Mesothelial cell of epicardium (in vitro differentiated cells): ENCODE measurements around the gene CCDC138. TPM values are rescaled to one million over a fixed set of nuclear protein-coding genes. Genes with fewer than 3 reads are reported as not detected.

Experiments
- DNase-seq, 2 experiments: peaks; one replicate each; pipeline ENCODE4 v3.0.0; 2021; ENCODE audit warnings: low spot score in 2 of 2; ENCODE audit not compliant: unreplicated experiment in 2 of 2
- H3K27ac Mint-ChIP-seq: 2 replicates; pipeline ENCODE4 v1.8.0; 2021; ENCODE audit warnings: mixed read lengths
- H3K27me3 Mint-ChIP-seq: 2 replicates; pipeline ENCODE4 v1.8.0; 2021; ENCODE audit warnings: low read depth, mixed read lengths
- H3K36me3 Mint-ChIP-seq: 2 replicates; pipeline ENCODE4 v1.8.0; 2021; ENCODE audit warnings: mixed read lengths
- H3K4me1 Mint-ChIP-seq: 2 replicates; pipeline ENCODE4 v1.8.0; 2021; ENCODE audit warnings: mixed read lengths
- H3K4me3 Mint-ChIP-seq: 2 replicates; pipeline ENCODE4 v1.8.0; 2021; ENCODE audit warnings: mild to moderate bottlenecking, moderate library complexity, mixed read lengths
- H3K9me3 Mint-ChIP-seq: 2 replicates; pipeline ENCODE4 v1.8.0; 2021; ENCODE audit warnings: mixed read lengths
- total RNA-seq: library from RNA; stranded (reverse); gene quantifications from 3 replicates; pipeline ENCODE4 v1.2.1, GENCODE V29; 2021
- TF ChIP-seq, protein P1 (sequence below): fragments of 200-600 bp; sonication (generic); IDR thresholded peaks from one replicate; pipeline ENCODE4 v1.5.0; 2021; ENCODE audit warnings: antibody characterized with exemption; ENCODE audit not compliant: unreplicated experiment

CCDC138 gene
- total RNA-seq, 1 donor from 2014 or later, result 22.6 TPM

DNA sequence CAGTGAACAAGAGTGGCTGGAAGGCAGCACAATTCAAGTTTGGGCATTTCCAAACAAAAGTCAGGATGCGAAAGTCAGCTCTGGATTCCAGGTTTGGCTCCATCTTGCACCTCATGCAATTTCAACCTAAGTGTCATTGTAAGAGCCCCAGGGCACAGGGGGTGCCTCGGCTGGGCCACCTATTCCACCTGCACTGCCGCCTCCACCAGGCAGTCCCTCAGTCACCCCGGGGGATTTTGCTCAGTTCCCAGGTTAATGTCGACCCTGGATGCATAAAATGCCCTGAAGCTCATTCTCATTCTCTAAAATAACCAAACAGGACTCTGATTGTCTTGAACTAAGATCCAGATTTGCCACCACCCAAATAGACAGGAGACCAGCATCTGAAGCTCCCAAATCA lies 124.8 kb downstream of the CCDC138 start:
- Mint-ChIP-seq H3K36me3 (no peaks in the 10 kb centered on the region), H3K27me3 (no peaks in the 10 kb centered on the region), H3K27ac (no peak overlapping the region), H3K4me3 (no peak overlapping the region), H3K4me1 (no peaks in the 10 kb centered on the region), H3K9me3 (no peaks in the 10 kb centered on the region)
- peak in 1 of 2 experiments; percentile 16 for DNase-seq
- TF ChIP-seq, protein P1, sequence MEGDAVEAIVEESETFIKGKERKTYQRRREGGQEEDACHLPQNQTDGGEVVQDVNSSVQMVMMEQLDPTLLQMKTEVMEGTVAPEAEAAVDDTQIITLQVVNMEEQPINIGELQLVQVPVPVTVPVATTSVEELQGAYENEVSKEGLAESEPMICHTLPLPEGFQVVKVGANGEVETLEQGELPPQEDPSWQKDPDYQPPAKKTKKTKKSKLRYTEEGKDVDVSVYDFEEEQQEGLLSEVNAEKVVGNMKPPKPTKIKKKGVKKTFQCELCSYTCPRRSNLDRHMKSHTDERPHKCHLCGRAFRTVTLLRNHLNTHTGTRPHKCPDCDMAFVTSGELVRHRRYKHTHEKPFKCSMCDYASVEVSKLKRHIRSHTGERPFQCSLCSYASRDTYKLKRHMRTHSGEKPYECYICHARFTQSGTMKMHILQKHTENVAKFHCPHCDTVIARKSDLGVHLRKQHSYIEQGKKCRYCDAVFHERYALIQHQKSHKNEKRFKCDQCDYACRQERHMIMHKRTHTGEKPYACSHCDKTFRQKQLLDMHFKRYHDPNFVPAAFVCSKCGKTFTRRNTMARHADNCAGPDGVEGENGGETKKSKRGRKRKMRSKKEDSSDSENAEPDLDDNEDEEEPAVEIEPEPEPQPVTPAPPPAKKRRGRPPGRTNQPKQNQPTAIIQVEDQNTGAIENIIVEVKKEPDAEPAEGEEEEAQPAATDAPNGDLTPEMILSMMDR, result no peak

DNA sequence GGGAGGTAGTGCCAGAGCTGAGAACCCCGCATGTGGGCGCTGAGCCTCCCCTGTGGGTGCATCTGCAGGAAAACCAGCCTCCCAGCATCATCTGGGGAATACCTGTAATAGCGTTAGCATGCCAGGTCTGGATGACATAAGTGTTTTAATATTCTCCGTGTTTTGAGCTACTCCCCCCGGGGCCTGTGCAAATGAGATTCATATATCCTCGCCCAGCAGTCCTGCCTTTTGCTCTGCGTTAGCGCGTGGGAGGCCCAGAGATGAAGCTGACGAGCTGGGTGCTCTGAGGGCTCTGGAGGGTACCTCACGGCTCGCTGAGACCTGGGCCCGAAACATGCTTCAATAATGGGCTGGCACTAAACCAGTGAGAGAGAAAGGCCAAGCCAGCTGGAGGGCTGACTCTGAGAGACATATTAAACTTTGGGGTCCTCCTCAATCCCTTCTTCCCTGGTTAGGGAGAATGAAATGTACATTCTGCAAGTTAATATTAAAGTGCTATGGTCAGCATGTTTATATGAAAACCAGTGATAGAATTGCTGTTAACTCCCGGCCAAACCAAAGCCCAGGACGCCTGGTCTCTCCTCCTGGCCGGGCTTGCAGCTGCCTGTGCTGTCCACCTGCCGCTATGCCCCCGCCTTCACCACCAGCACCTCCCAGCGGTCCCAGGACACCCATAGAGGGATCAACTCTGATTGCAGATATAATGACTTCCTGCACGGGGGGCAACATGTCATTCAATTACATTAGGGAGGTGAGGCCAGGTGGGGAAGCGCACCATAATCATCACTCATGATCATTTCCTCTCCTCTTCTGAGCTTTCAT lies 125.4 kb downstream of the CCDC138 start:
- Mint-ChIP-seq H3K27ac (no peak overlapping the region), H3K36me3 (no peaks in the 10 kb centered on the region), H3K27me3 (no peaks in the 10 kb centered on the region), H3K4me3 (no peak overlapping the region), H3K4me1 (no peaks in the 10 kb centered on the region), H3K9me3 (no peaks in the 10 kb centered on the region)
- TF ChIP-seq, protein P1, result no peak
- DNase-seq, result peak in 1 of 2 experiments; percentile 25

DNA sequence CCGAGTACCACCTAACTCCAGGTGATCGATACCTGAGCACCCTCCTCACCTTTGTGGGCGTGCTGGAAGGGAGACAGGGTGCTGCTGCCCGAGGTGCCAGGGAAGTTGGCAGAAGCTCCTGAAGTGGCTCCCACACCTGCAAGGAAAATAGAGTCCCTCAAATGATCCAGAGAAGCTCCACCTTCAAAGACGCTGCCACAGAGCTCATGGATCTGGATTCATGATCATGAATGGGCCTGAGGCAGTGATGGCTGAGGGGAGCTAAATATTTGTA lies 126.0 kb downstream of the CCDC138 start:
- Mint-ChIP-seq H3K27me3 (no peaks in the 10 kb centered on the region), H3K36me3 (no peaks in the 10 kb centered on the region), H3K9me3 (no peaks in the 10 kb centered on the region), H3K4me3 (no peak overlapping the region), H3K4me1 (no peaks in the 10 kb centered on the region), H3K27ac (no peak overlapping the region)
- TF ChIP-seq, protein P1, result no peak
- no peak for DNase-seq

DNA sequence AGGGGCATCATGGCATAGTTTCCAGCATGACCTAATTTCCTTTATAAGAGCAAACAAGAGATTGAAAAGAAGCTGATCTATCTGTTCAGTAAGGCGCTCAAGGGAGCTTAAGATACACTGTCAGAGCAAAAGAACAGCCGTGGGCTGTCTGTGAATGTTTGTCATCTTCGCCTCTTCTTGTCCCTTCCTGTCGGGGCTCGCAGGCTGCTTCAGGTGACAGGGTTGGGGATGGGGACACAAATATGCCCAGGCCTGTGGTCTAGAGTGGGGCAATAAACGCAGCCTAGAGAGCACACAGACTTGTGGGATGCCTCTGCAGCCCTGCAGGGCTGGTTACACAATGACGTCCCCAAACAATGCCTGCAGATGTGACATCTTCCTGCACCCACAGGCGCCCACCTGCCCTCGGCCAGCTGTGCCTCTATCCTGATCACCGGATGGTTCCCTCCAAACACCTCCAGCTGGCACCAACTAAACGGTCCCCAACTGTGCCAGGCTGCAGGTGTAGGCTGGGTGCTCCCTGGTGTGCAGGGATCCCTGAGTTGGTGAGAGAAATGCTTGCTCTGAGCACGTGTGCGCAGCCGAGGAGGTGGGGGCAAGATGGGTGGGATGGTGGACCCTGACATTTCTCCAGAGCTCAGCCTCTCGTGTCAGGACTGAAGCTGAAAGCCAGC lies 129.7 kb downstream of the CCDC138 start:
- H3K4me3 Mint-ChIP-seq, result no peak overlapping the region
- H3K9me3 Mint-ChIP-seq, result no peaks in the 10 kb centered on the region
- no peak overlapping the region for H3K27ac Mint-ChIP-seq

DNA sequence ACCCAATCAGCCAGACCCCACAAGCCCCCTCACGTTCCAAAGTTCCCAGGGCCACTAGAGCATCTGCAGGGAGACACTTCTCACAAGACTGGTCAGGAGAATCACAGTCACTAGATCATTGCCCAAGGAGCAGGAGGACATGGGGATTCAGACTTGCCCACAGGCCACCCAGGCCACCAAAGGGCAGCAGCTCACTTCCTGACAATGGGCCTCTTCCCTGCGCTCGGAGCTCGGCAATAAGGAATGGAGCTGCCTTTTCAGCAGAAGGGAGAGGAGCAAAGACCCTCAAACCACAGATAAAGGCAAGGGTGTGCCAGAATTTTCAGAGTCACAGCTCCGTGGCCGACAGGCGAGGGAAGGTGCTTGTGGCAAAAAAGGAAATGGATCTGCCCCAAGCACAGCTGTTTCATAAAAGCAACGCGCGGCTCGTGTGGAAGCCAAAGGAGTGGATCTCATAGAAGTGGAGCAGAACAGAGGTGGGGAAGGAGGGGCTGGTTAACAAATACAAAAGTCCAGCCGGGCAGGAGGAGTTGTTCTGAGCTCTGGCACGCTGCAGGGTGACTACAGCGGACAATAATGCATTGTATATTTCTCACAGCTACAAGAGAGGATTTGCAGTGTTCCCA lies 130.3 kb downstream of the CCDC138 start:
- DNase-seq, result peak in 1 of 2 experiments; percentile 29
- no peaks in the 10 kb centered on the region for H3K36me3 Mint-ChIP-seq
- H3K27ac Mint-ChIP-seq, result no peak overlapping the region
- no peaks in the 10 kb centered on the region for H3K27me3 Mint-ChIP-seq
- no peak overlapping the region for H3K4me3 Mint-ChIP-seq
- H3K9me3 Mint-ChIP-seq, result no peaks in the 10 kb centered on the region
- no peaks in the 10 kb centered on the region for H3K4me1 Mint-ChIP-seq
- TF ChIP-seq, protein P1, result no peak

More for the DNA sequence above, 129.7 kb downstream of the CCDC138 start:
- no peaks in the 10 kb centered on the region for H3K27me3 Mint-ChIP-seq
- H3K36me3 Mint-ChIP-seq, result no peaks in the 10 kb centered on the region
- DNase-seq, result peak in 1 of 2 experiments; percentile 35
- TF ChIP-seq, protein P1, result no peak
- no peaks in the 10 kb centered on the region for H3K4me1 Mint-ChIP-seq
